Raji (cell line): ENCODE results near the gene ESPN.

Source experiments
- POLR2A ChIP-seq: IDR thresholded peaks from 2 replicates; pipeline ENCODE4 v1.6.1; 2011; ENCODE audit warnings: low read depth, low read length, control low read depth; ENCODE audit not compliant: insufficient read depth

Gene ESPN

GRCh38 chr1:6461051-6461530 lies 36.5 kb downstream of the ESPN start:
- no peak for TF ChIP-seq POLR2A

DNA sequence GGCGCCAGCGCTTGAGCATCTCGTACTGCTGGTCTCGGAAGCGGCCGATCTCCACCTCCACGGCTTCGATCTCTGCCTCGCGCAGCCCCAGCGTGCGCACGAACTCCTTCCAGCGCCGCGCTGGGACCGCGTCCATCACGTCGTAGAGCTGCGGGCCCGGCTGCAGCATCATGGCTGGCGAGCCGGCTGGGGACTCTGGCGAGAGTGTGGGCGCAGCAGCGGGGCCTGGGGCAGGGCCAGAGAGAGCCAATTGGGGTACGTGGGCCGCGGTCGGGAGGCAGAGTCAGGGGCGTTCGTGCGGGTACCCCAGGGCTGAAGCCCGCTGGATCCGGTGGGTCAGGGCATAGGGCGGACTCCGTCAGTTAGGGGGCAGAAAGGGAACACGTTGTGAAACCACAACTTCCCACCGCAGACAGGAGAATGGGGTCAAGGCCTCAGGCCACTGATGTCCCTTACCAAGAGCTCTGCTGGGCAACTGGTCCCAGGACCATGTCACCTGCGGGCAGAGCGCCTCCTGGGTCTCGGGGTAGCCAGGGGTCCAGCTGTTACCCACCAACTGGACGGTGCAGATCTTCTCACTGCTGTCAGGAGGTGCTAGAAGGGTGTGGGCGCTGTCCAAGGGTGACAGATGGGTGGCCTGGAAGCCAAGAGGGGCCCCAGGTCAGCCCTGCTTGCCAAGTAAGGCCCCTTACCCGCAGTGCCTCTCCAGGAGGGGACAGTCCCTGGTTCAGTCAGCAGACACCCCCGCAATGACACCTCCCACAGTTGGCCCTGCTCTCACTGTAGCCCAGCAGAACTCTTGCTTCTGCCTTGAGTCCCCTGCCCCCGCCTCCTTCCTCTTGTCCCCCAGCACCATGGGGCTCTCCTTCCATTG lies 37.2 kb downstream of the ESPN start:
- TF ChIP-seq POLR2A: no peak

GRCh38 chr1:6462412-6463119 lies 38.0 kb downstream of the ESPN start:
- TF ChIP-seq POLR2A: no peak

GRCh38 chr1:6463120-6463412 lies 38.5 kb downstream of the ESPN start:
- TF ChIP-seq POLR2A: no peak

DNA sequence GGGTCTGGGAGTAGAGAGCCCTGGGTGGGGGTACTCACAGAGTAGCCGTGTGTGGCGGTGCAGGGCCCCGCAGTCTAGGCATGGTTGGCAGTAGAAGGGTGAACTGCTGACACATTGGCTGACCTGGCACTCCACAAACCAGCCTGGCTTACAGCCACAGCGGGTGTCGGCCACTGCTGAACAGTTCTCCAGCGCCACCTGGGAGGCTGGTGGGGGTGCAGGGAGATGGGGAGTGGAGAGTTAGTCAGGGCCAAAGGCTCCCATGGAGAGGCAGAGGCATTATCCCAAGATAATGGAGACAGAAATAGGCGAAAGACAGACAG lies 39.9 kb downstream of the ESPN start:
- TF ChIP-seq POLR2A: no peak

DNA sequence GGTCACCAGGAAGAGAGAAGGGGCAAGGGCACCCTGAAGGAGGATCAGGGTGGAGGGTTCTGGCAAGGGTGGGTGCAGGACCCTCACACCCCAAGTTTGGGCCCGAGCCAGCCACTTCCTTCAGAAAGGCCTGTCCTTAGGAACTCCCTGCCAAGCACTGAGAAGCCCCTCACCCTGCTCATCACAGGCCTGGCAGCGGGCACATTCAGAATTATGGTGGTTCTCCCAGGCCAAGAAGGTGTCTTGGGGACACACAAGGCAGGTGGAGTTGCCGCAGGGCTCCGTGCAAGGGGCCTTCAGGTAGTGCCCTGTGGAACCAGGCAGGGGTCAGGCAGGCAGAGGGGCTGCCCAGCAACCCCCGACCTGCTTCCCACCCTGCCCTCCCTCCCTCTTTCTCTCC lies 40.3 kb downstream of the ESPN start:
- TF ChIP-seq POLR2A: no peak

- TF ChIP-seq POLR2A: no peak
These were observed 41.0 kb downstream of the ESPN start for GRCh38 chr1:6465461-6466005.

DNA sequence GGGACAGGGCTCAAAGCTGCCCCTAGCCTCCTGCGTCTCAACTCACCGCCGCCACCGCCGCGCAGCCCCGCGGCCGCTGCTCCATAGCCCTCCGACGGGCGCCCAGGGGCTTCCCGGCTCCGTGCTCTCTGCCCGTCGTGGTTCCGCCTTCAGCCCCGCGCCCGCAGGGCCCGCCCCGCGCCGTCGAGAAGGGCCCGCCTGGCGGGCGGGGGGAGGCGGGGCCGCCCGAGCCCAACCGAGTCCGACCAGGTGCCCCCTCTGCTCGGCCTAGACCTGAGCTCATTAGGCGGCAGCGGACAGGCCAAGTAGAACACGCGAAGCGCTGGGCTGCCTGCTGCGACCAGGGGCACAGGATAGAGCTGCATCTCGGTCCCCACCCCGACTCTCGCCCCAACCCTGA lies 41.4 kb downstream of the ESPN start, which contains the start of gene TNFRSF25:
TNFRSF25 (minus strand) TSS at position 151 of the 400 bp plus-strand sequence; CDS start at position 85, 66 bp downstream.
- TF ChIP-seq POLR2A: no peak

DNA sequence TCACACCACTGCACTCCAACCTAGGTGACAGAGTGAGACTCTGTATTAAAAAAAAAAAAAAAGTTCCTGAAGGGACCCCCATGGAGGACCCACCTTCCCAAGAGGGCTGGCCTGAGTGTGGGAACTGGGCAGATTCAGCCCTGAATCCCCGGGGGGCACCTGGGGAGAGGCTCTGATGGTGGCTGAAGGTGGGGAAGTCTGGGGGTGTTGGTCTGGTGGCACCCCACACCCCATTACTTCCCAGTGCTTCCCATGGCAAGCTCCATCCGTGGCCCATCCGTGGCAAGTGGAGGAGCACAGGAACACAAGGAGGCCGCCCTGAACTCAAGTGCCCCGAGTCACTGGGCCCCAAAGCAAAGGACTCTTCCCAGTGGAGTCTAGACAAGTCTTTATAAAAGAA lies 42.2 kb downstream of the ESPN start:
- no peak for TF ChIP-seq POLR2A

GRCh38 chr1:6467224-6467623 lies 42.6 kb downstream of the ESPN start:
- TF ChIP-seq POLR2A: no peak

DNA sequence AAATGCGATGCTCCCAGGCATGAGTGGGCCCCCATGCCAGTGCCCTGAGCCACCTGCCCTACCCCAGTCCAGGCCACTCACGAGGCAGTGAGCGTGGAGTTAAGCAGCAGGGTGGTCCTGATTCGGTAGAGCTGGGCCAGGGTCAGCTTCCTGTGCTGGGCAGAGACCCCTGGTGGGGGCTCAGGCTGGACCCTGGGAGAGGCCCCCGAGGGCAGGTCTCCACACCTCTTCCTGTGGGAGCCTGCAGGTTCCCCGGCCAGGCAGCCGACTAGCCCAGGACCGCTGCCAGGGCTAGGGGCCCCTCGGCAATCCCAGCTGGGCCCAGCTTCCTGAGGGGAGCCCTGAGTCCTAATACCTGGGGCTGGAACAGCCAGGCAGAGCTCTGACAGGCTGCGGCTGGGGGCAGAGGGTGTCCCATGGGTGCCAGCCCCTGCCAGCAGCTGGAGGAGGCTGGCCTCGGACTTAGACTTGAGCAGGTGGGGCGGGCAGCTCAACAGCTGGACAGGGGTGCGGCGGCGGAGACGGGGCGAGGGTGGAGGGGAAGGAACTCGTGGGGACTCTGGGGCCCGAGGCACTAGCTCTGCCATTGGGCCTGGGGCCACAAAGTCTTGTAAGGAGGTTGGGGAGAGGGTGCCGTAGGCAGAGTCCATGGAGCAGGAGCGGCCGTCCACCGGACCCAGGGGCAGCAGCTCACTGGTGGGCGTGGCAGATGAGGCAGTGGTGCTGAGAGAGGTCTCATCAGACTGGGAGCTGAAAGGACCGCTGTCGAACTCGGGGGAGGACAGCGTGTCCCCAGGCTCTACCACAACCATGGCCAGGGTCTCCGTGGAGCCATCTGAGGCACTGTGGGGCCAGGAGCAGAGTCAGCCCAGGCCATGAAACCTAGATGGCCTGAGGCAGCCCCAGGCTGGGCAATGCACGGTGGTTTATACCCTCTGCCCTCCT lies 43.4 kb downstream of the ESPN start:
- TF ChIP-seq POLR2A: no peak

GRCh38 chr1:6468729-6469461 lies 44.3 kb downstream of the ESPN start:
- no peak for TF ChIP-seq POLR2A

DNA sequence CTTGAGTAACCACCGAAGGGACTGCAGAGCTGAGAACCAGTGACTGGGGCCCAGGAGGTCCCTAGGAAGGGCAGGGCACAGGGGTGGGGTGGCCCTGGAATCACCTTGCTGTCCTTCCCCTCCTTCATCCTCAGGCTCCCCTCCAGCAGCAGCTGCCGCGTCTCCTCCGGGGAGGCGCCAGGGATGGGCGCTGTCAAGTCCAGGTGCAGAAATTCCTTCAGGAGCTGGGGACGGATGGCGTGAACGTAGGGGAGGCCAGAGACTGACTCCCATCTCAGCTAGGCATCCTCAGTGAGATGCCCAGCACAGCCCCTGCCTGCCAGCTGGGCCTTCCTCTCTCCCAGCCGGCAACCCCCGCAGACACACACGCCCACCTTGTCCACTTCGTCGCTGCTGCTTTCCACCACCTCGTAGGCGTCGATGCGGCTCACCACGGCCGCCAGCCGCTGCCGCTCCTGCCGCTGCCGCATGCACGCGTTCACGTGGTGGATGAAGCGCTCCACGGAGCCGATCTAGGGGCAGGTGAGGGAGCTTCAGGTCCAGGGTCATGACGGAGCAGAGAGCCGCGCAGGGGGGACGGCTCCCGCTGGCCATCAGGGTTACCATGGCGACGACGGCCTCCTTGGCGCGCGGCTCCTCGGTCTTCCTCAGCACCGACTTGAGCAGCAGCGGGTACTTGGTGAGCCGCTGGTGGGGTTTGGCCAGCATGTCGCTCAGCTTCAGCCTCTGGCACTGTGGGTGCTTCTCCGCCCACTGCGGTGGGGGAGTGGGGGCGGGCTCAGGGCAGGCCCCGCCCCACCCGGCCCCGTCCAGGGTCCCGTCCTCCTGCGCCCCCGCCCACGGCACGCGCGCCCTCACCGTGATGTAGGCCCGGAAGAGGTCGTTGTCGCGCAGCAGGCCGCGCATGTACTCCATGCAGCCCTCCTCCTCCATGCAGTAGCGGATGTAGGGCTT lies 45.8 kb downstream of the ESPN start:
- TF ChIP-seq POLR2A: no peak
